ENCODE data around the gene FLT3.
"Not testable (repeated sequence)": the region's sequence is repeated elsewhere in the genome, so short reads cannot be mapped to it uniquely, and the experiment has no call there.

FLT3 gene

DNA sequence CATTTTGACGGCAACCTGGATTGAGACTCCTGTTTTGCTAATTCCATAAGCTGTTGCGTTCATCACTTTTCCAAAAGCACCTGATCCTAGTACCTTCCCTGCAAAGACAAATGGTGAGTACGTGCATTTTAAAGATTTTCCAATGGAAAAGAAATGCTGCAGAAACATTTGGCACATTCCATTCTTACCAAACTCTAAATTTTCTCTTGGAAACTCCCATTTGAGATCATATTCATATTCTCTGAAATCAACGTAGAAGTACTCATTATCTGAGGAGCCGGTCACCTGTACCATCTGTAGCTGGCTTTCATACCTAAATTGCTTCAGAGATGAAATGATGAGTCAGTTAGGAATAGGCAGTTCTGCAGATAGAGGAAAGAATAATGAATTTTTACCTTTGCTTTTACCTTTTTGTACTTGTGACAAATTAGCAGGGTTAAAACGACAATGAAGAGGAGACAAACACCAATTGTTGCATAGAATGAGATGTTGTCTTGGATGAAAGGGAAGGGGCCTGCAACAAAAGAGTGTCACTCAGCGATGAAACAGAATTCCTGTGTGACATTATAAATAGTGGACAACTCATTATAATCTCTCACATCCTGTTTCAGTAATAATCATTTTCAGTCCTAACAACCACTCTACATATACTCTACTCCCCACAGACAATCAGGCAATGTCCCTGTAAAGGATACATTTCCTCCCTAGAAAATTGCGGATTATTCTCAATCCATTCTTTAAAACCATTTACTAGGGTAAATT is 66.3 kb downstream of the FLT3 start:
- no peak overlapping the region for H3K4me3 ChIP-seq (ENCODE audit: low read depth, low read length)
- TF ChIP-seq, protein P1, sequence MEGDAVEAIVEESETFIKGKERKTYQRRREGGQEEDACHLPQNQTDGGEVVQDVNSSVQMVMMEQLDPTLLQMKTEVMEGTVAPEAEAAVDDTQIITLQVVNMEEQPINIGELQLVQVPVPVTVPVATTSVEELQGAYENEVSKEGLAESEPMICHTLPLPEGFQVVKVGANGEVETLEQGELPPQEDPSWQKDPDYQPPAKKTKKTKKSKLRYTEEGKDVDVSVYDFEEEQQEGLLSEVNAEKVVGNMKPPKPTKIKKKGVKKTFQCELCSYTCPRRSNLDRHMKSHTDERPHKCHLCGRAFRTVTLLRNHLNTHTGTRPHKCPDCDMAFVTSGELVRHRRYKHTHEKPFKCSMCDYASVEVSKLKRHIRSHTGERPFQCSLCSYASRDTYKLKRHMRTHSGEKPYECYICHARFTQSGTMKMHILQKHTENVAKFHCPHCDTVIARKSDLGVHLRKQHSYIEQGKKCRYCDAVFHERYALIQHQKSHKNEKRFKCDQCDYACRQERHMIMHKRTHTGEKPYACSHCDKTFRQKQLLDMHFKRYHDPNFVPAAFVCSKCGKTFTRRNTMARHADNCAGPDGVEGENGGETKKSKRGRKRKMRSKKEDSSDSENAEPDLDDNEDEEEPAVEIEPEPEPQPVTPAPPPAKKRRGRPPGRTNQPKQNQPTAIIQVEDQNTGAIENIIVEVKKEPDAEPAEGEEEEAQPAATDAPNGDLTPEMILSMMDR (IDR thresholded peaks at IDR 0.05; ENCODE audit: borderline replicate concordance, insufficient read depth, low read depth, low read length) = no peak

DNA sequence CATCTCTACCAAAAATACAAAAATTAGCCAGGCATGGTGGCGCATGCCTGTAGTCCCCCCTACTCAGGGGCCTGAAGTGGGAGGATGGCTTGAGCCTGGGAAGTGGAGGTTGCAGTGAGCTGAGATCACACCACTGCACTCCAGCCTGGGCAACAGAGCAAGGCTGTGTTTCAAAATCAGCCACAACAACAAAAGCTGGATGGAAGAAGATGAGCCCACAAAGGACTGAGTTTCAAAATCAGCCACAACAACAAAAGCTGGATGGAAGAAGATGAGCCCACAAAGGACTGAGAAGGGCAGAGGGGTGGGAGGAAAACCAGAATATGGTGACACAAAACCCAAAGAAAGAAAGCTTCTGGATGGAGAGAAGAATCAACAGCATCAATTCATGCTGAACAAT is 67.9 kb downstream of the FLT3 start:
- H3K4me3 ChIP-seq (ENCODE audit: low read depth, low read length) = not testable (repeated sequence)

- TF ChIP-seq, protein P1 (IDR thresholded peaks at IDR 0.05; ENCODE audit: borderline replicate concordance, insufficient read depth, low read depth, low read length) = no peak
- no peak overlapping the region for H3K4me3 ChIP-seq (ENCODE audit: low read depth, low read length)
Observed at GRCh38 chr13:28031896-28032288, 68.5 kb downstream of the FLT3 start.

DNA sequence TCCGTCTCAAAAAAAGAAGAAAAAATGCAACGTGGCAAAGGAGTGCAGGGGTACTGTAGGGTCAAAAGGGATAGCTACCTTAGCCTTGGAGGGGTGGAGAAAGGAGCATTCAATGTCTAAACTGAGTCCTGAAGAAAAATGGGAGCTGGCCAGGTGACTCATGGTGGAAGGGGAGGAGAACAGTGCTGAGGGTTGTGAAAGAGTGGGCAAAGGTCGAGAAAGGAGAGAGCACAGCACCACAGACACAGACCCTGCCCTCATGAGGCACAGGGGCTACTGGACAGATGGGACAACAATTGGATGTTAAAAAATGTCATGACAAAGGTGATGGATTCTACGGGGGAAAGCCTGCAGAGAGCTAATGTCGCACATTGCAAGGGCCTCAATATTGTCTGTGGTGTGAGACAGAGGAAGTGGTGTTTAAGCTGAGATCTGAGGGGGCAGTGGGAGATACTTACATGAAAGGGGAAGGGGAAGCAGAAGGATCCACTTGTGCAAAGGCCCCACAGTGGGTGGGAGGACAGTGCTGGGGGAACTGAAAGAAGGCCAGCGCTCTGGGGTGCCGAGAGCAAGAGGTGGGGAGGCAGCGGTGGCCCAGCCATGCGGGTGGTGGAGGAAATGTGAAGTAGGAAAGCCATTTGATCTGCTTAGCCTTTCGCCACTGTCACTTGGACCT is 69.0 kb downstream of the FLT3 start:
- no peak overlapping the region for H3K4me3 ChIP-seq (ENCODE audit: low read depth, low read length)
- TF ChIP-seq, protein P1 (IDR thresholded peaks at IDR 0.05; ENCODE audit: borderline replicate concordance, insufficient read depth, low read depth, low read length) = no peak

GRCh38 chr13:28027607-28028364 is 72.6 kb downstream of the FLT3 start:
- no peak overlapping the region for H3K4me3 ChIP-seq (ENCODE audit: low read depth, low read length)
- TF ChIP-seq, protein P1 (IDR thresholded peaks at IDR 0.05; ENCODE audit: borderline replicate concordance, insufficient read depth, low read depth, low read length) = no peak

GRCh38 chr13:28027071-28027470 is 73.3 kb downstream of the FLT3 start:
- H3K4me3 ChIP-seq (ENCODE audit: low read depth, low read length) = no peak overlapping the region
- TF ChIP-seq, protein P1 (IDR thresholded peaks at IDR 0.05; ENCODE audit: borderline replicate concordance, insufficient read depth, low read depth, low read length) = no peak

DNA sequence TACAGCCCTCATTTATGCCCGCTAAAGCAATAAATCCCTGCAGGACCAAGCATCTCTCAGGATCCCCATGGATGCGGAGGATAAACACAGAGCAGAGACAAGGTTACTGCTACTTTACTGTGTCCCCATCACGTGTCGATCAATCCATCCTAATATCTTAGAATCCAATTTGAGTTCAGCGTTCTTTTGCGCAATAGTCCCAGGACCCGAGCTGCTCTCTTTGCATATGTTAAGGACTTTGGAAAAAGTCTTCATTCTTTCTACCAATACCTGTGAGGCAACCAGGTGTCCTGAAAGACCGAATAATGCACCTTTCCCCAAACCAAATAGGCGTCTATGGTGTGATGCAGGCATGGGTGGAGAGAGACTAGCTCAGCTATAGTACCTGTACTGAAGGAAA is 73.9 kb downstream of the FLT3 start:
- H3K4me3 ChIP-seq (ENCODE audit: low read depth, low read length) = no peak overlapping the region
- TF ChIP-seq, protein P1 (IDR thresholded peaks at IDR 0.05; ENCODE audit: borderline replicate concordance, insufficient read depth, low read depth, low read length) = no peak

Measured in GM12875 (cell line).